HG02943 (cell line): ENCODE results near the gene CDK17.

Source experiments
- ATAC-seq: cut with Tn5 transposase; IDR thresholded peaks from one replicate; pipeline ENCODE4 v1.9.1; 2021; ENCODE audit warnings: mild to moderate bottlenecking, low read depth, moderate library complexity; ENCODE audit not compliant: unreplicated experiment

CDK17 gene

DNA sequence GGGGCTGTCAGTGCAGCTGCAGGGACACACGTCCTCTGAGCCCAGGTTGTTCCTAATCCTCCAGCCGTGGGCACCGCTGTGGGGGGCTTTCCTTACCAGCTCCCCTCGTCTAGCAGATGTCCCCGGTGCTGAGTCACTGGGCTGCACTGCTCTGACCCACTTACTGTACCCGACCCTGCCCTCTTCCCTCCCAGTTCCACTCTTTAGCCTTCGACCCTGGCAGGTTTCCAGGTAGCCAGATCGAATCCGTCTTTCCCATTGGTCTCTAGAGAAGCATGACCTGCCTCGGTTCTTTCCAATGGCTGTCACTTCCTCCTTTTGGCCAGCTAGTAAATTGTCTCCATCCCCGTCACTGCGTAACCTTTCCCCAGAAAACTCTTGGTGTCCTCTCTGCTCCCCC lies 157.6 kb downstream of the CDK17 start:
- ATAC-seq: no peak

- ATAC-seq: no peak
Measured at GRCh38 chr12:96241846-96242256, 158.4 kb downstream of the CDK17 start.

GRCh38 chr12:96241431-96241830 lies 158.8 kb downstream of the CDK17 start:
- ATAC-seq: no peak

DNA sequence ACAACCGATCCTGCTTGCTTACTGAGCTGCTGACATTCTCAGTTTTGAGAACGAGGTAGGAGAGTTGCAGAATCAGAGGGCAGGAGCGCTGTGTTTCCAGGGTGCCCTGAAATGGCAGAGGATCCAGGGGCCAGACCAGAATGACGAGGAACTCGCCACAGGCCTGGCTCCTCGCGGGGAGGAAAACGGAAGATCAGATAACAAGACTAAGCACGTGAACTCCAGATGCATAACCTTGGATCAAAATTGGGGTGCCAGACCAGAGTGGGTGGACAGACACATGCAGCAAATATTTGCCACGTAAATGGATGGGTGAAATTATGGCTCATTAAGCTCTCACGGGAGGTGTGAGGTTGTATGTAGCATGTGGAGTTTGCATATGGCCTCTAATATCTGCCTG lies 159.6 kb downstream of the CDK17 start:
- no peak for ATAC-seq

GRCh38 chr12:96239711-96240635 lies 160.3 kb downstream of the CDK17 start:
- no peak for ATAC-seq

- ATAC-seq: no peak
Measured at GRCh38 chr12:96238336-96239047, 161.7 kb downstream of the CDK17 start.

DNA sequence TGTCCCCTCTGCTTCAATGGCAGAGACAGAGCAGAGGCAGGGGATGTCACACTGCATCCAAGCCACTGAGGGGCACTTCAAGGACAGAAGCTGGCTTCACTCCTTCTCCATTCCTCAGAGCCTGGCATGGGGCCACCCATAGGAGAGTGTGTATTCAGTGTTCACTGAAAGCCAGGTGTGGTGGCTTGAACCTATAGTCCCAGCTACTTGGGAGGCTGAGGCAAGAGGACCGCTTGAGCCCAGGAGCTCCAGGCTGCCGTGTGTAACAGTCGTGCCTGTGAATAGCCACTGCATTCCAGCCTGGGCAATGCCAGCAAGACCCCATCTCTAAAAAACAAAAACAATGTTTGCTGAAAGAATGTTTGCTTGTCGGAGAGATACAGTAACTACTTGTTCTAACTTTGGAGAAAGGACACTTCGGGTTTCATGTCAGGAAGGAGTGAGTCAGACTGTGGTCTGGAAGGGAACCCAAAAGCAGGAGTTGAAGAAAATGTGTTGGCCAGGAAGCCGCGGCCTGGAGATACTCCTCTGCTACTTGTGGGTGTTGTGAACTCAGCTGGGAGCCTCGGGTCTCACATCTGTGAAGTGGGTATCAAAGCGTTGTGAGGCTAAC lies 162.7 kb downstream of the CDK17 start:
- no peak for ATAC-seq

GRCh38 chr12:96237035-96237434 lies 163.2 kb downstream of the CDK17 start:
- ATAC-seq: no peak

DNA sequence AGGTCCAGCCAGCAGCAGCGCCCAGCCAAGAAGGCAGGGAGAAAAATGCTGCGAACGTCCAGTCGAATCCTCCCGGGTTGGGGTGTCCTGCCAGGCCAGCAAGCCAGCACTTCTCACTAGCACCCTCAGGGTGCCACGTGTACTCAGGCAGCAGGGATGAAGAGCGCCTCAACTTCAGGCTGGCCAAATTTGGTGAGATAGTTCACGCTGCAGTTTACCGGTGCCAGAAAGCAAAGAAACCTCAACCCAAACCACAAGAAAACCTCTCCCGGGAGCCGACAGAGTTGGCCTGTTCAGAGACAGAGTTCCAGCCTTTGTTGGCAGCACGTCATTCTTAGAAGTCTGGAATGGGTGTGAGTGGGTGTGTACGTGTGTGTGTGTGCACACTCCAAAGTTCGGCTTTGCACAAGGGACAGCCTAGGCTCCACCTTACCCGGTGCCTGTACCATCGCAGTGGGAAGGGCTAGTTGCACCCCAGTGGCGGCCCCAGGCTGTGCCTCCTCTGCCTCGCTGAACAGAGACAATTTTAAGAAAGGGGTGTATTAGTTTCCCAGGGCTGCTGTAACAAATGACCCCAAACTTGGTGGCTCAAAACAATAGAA lies 163.9 kb downstream of the CDK17 start:
- ATAC-seq: no peak

- no peak for ATAC-seq
Measured at GRCh38 chr12:96235484-96235826, 164.8 kb downstream of the CDK17 start.

DNA sequence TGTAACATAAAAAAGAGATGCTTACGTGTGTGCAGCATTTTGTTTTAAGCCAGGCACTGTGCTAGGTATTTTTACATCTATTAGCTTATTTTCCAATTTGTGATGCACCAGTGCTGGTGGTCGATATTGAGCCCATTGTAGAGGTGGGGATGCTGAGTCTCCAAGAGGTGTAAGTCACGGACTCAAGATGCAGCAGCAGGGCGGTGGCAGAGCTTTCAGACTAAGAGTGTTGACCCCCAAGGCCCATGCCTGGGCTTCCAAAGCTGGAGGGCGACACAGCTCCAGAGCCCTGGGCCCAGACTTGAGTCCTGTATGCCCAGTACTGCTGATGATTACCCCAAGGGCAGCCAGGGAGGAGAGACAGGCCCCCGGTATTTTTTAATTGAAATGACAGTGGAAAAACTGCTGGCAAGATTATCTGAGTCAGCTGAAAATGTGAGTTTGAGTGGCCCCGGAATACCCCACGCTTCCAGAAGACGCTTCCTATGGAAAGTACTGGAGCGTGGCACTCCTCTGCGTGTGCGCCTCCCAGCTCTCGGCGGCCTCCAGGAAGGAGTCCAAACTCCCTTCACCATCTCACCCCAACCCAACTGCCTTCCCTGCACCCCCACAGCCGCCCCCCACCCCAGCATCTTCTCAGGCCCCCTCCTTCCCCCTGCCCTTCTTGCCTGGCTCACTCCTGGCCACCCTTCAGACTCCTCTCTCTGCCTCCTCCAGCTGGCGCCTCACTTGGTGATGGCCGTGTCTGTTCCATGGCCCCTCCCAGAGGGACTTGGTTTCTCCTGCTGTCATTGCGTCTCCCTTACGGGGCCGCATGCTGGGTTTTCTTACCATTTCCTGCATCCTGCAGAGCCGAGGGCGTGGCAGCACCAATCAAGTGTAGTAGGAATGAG lies 165.4 kb downstream of the CDK17 start:
- ATAC-seq: no peak

DNA sequence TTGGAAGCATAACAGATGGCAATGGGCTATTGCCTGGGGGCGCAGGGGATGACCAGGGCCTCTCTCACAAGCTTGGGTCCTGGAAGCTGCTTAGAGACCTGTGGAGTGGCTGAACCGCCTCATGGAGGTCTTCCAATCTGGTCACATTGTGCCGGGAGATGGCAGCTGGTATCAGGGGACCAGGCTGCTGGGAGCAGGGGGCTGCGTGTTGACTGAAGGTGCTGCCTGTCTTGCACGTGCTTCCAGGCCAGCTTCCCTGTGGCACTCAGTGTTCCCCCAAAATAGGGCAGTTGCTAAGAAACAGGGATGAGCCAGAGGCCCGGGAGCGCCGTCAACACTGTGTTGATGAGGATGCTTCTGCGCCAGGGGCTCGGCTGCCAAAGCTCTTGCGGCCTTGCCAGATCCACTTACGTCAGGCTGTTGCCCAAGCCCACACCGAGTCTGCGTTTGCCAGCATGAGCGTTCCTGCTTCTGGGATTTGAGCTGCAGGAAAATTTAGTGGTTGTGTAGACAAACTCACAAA lies 166.2 kb downstream of the CDK17 start:
- no peak for ATAC-seq

DNA sequence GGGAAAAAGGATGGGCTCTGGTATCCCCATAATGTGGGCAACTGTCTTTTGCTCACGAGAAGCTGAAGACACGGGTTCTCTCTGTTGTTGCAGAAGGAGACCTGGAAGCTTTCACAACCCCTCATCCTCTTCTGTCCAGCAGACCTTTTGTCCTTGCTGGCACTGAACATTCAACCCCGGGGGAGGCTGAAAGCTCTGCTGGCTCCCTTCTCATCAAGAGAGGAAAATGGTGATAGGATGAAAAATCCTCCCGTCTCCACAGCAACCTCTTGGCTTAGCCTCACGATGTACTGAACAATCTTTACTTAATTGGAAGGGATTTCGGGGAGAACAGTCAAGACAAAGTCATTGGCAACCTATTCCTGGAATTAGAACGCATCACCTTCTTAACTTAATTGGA lies 167.1 kb downstream of the CDK17 start:
- ATAC-seq: no peak

- no peak for ATAC-seq
Measured at GRCh38 chr12:96230646-96231045, 169.6 kb downstream of the CDK17 start.

- no peak for ATAC-seq
Measured at GRCh38 chr12:96228566-96229248, 171.5 kb downstream of the CDK17 start.
